Left colon (tissue), 2 donors: Measurements from ENCODE around the gene ADM2. TPM values are rescaled to one million over a fixed set of nuclear protein-coding genes. Genes with fewer than 3 reads are reported as not detected.

Experiments used
- ATAC-seq: fragments of 200-7000 bp; cut with Tn5 transposase; one replicate; pipeline ENCODE4 v1.9.1; 2020; ENCODE audit warnings: mild to moderate bottlenecking, moderate library complexity
- DNase-seq, 2 donors: peaks; one replicate each; pipeline ENCODE4 v3.0.0-alpha.2; 2020
- intact Hi-C, 2 donors: fragments of 100-400 bp; cut with DNase I in 1 of 2; cut with micrococcal nuclease in 1 of 2; formaldehyde crosslinking; loops; one replicate each; pipeline versions ENCODE4 v1.11.2 to v1.14.0; 2022; cut with DNase I, micrococcal nuclease
- total RNA-seq, 2 donors: library from RNA; stranded (reverse); fragmentation: NEBNext Ultra II Directional; extraction: Animal tissue kit (Norgen Biotek cat#: 25700); gene quantifications; one replicate each; pipeline ENCODE4 v1.2.1, GENCODE V29; 2021
- donor health status: DM: no; HTN: no; CAD: no.
- donor health status: DM: yes; HTN: yes; CAD: no.

Gene ADM2
- total RNA-seq, 2 donors from 2014 or later: 5.4 to 8.9 TPM

DNA sequence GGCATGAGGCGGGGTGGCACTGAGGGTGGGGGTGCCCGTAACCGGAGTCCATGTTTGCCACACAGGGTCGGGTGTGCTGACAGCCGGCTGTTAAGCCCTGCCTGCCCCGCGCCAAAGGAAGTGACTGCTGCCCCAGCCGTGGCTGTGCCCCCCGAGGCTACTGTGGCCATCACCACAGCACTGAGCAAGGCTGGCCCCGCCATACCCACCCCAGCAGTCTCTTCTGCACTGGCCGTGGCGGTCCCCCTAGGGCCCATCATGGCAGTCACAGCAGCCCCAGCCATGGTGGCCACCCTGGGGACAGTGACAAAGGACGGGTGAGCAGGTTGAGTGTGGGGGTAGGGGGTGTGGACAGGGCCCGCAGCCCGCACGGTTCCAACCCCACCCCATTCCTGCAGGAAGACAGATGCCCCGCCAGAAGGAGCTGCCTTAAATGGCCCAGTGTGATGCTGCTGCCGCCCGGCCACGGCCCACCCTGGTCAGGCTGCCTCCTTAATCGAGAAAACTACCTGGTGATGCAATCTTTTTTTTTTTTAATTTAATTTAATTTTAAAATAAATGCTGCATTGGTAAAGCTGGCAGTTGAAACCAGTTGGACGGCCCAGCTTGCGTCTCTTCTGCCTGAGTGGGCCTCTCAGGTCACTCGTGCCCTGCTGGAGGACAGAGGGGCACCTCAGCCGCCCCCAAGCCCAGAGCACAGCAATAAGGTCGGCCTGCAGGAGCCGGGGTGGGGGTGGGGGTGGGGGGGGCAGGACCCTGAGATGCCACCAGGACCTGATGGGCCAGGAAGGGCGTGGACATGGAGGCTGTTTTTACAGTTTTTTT is 37.3 kb upstream of the ADM2 start:
- no peak for DNase-seq
- intact Hi-C loops: no loop called here
- peak; percentile 2 for ATAC-seq

DNA sequence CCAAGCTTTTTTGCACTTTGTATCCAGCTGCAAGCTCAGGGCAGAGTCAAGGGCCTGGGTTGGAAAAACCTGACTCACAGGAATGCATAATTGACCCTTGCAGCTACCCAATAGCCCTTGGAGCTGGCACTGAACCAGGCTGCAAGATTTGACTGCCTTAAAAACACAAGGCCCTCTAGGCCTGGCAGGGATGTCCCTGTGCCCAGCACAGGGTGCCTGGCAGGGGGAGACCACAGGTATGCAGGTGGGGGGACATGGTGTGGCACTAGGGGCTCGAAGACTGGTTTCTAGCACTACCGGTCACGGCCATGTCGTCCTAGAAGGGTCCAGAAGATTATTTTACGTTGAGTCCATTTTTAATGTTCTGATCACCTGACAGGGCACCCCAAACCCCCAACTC is 36.7 kb upstream of the ADM2 start:
- ATAC-seq: peak; percentile 51
- intact Hi-C loops: no loop called here
- DNase-seq: no peak

DNA sequence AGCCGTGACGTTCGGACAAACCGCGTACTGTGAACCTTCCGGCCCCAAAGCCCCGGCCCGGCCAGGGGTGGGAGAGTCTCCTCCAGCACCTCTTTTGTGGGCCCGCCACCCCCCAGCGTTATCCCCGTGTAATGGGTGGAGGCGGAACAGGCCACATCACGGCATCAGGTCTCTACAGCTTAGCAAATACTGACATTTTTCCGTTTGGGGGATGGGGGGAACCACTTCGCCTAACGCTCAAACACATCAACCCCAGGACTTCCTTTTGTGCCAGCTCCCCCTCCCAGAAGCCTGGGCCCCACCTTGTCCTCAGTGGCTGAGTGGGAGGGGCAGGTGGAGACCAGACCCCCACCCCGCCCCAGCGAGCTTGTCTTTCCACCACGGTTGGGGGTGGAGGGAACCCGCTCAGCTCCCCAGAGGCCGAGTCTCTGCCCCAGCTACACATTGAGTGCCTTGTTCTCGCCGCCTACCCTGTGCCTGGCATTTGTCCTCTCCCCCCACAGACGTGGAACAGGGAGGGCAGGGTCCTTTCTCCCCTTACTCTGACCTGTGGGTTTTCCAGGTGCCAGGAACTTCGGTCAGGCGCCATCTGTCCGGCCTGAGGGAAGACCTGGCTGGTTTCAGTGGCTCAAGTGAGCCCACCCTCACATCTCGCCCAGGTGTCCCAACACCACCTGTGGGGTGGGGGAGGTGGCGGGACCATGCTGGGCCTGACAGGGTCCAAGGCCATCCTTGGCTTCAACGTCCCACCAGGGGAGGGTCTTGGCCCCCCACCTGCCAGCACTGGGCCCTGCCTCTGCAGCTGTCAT is 36.1 kb upstream of the ADM2 start:
- intact Hi-C loops: no loop called here
- DNase-seq (peak in 1 of 2 donors; percentile 13), ATAC-seq (peak; percentile 1)

GRCh38 chr22:50445880-50446707 is 35.2 kb upstream of the ADM2 start:
- DNase-seq: no peak
- intact Hi-C loops: no loop called here
- no peak for ATAC-seq

DNA sequence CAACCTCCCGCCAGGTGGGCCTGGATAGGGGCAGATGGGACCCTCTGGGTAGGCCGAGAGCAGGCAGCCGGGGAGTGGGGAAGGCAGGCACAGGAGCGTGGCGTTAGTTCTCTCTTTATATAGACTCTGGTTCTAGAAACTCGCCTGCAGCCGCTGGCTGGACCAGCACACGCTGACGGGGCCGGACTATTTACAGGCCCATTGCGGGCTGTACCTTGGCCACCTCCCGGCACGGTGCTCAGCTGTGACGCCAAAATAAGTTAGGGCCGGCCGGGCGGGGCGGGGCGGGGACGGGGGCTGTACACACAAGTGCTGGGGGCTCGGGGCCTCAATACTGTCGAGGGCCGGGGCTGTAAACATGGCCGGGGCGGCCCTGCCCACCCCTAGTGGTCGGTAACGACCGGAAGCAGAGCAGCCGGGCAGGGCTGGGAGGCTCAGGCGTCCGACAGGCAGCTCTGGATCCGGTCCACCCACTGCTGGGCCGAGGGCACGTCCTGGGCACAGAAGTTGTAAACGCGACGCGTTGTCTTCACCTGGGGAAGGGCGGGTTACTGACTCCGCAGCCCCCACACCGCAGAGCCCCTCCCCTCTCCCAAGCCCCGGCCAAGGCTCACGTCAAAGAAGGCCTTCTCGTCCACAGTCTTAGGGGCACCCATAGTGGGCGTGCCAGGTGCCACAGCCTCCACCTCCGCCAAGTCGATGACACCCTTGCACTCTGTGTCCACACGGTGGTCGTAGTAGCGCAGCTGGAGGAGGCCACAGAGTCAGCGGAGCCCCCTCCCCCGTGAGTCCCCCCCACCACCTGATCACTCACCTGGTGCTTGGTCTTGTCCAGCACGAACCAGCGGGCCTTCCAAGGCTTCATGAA is 34.4 kb upstream of the ADM2 start:
- intact Hi-C loops: no loop called here
- ATAC-seq (peak; percentile 8), DNase-seq (peak in 1 of 2 donors; percentile 20)

- intact Hi-C loops: no loop called here
- no peak for ATAC-seq
- DNase-seq: no peak
Measured at GRCh38 chr22:50447576-50448551, 33.5 kb upstream of the ADM2 start.

DNA sequence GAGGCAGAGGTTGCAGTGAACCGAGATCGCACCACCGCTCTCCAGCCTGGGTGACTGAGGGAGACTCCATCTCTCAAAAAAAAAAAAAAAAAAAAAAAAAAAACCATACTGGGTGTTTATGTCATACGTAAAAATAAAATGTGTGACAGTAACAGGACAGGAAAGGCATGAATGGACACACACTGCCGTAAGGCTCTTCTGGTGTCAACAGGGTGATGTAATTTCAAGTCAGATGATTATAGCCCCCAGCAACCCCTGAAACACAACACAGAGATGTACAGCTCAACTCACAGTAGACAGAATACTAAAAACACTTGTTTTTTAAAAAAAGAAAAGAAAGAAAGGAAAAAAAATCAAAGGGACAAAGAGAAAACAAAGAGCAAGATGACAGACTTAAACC is 28.7 kb upstream of the ADM2 start:
- no peak for DNase-seq
- intact Hi-C loops: no loop called here
- no peak for ATAC-seq

GRCh38 chr22:50454556-50455075 is 26.7 kb upstream of the ADM2 start:
- intact Hi-C loops: no loop called here
- DNase-seq (no peak), ATAC-seq (no peak)

- DNase-seq (no peak), ATAC-seq (no peak)
- intact Hi-C loops: no loop called here
Measured at GRCh38 chr22:50455201-50455600, 26.1 kb upstream of the ADM2 start.

DNA sequence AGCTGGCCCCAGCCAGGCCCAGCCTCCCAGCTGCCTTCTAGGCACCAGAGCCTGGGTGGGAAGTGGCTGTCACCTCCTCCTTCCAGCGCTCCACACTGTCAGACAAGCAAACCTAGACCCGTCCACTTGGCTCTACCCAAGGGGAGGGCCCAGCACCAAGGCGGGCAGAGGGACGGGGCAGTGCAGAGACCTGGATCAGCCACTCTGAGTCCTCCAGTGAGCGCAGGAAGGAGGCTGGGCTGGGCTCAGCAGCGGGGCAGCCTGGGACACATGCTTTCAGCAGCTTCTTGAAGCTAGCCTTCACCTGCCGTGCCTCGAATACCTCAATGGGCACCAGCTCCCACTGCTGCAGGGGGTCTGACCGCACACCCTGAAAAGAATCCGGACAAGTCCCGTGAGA is 25.3 kb upstream of the ADM2 start:
- intact Hi-C loops: no loop called here
- ATAC-seq (no peak), DNase-seq (no peak)

DNA sequence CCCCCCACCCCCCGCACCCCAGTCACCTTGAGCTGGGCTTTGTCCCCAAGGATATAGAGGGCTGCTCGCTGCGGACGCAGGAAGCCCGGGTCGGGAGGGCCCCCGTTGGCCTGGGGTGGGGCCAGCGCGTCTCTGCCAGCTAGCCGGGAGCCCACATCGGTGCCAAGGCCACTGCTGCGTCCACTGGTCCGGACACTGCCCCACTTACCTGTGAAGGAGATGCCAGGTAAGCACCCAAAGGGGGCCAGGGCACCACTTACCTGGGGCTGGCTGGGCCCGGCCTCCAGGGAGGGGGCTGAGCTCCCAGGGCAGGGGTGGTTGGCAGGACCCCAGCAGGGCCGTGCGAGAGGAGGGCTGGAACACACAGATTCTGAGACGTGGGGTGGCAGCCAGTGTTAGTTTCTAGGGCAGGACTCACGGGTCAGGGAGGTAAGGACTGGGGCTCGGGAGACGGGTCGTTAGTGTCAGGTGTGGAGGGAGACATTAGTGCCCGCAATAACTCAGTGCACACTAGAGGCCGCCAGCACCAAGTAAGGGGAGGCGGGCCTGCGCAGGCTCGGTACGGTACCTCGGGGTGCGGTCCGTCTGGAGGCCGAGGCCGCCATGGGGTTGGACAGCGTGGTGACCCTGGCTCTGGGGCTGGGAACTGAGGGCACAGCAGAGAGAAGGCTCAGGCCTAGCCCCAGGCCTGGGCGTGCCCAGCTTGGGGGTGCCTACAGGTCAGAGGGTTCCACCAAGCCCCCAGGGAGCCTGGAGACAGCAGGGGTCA is 24.7 kb upstream of the ADM2 start:
- intact Hi-C loops: no loop called here
- DNase-seq: no peak
- ATAC-seq: peak; percentile 29

DNA sequence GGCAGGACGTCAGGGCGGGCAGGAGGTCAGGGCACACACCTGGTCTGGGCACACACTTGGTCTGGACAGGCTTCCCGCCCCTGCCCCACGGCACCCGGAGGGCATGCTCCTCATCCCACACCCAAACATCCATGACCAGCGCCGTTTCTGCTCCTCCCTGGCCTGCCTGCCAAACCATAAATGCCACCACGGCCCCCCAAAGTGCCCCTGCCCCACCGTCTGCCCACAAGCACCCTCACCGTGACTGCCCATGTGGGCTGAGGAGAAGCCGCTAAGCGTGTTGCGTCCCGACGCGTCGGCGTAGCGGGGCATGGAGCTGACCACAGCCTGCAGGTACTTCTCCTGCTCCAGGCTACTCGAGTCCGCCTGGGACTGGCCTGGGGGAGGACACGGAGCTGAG is 22.3 kb upstream of the ADM2 start:
- ATAC-seq (no peak), DNase-seq (no peak)
- intact Hi-C loops: no loop called here

DNA sequence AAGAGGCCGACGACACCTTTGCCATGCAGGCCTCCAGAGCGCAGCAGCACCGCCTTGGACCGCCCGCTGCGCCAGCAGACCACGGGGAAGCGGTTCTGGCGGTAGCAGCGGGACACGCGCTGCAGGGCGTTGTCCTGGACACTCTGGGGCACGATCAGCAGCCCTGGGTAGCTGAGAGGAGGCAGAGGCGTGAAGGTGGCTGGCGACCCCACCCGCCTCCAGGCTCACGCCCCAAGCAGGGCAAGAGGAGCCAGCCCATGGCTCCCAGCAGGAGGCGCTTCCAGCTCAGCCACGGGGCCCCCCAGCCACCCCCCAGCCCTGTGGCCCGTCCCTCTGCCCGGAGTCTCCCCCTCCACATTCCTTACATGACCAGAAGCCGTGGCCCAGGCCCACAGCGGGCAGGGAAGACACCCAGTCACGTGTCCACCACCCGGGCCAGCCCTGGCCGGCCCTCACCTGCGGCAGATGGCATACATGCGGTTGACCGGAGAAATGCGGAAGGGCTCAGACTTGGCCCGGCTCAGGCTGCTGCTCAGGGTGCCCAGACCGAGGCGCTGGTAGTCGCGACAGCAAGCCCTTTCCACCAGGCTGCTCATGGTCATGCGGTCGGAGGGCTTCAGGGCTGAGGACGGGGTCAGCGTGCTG is 21.7 kb upstream of the ADM2 start:
- DNase-seq: no peak
- intact Hi-C loops: no loop called here
- peak; percentile 39 for ATAC-seq

DNA sequence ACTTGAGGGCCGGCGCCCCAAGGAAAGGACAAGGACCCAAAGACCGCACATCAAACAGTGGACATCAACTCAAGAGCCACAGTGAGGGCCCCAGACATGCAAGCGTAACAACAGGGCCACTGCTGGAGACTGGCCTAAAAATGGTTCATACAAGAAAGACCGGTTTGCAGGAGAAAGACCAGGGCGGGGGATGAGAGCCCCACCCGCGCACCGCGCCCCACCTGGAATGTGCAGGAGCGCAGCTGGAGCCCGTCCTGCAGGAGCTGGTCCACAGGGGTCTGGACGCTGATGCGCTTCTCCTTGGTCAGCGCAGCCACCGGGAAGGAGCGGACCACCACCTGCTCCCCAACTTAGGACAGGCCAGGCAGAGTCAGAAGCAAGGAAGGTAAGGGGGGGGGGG is 20.4 kb upstream of the ADM2 start:
- no peak for DNase-seq
- peak; percentile 48 for ATAC-seq
- intact Hi-C loops: no loop called here

GRCh38 chr22:50461536-50461935 is 19.8 kb upstream of the ADM2 start:
- DNase-seq (no peak), ATAC-seq (no peak)
- intact Hi-C loops: no loop called here

GRCh38 chr22:50461979-50462540 is 19.3 kb upstream of the ADM2 start:
- intact Hi-C loops: no loop called here

More at GRCh38 chr22:50461979-50462540, 19.3 kb upstream of the ADM2 start:
- peak; percentile 5 for ATAC-seq
- no peak for DNase-seq
